Smooth muscle cell (in vitro differentiated cells): Measurements from ENCODE around the gene TOMM40L. TPM values are rescaled to one million over a fixed set of nuclear protein-coding genes. Genes with fewer than 3 reads are reported as not detected.
A peak's percentile ranks its signal among the peaks of the same experiment; 100 is the strongest.

ENCODE experiments used
- DNase-seq: peaks from one replicate; lab custom pipeline; 2025; ENCODE audit not compliant: unreplicated experiment; lab: John Stamatoyannopoulos, UW
- H2AFZ ChIP-seq: fragments of 200-600 bp; sonication (generic); 2 replicates; pipeline ENCODE4 v1.6.0; 2016; ENCODE audit warnings: antibody characterized with exemption, low read depth, mild to moderate bottlenecking
- H3F3A ChIP-seq: fragments of 200-600 bp; sonication (generic); 2 replicates; pipeline ENCODE4 v1.6.0; 2017; ENCODE audit warnings: antibody characterized with exemption, low read depth
- H3K27ac ChIP-seq: fragments of 200-600 bp; sonication (generic); 2 replicates; pipeline ENCODE4 v1.5.1; 2016; ENCODE audit warnings: low read depth, mild to moderate bottlenecking
- H3K27me3 ChIP-seq: fragments of 200-600 bp; sonication (generic); 2 replicates; pipeline ENCODE4 v1.6.1; 2016; ENCODE audit warnings: low read depth, mild to moderate bottlenecking
- H3K36me3 ChIP-seq: fragments of 200-600 bp; sonication (generic); 2 replicates; pipeline ENCODE4 v1.5.1; 2016; ENCODE audit warnings: low read depth
- H3K4me1 ChIP-seq: fragments of 200-600 bp; sonication (generic); 2 replicates; pipeline ENCODE4 v1.5.1; 2016; ENCODE audit warnings: low read depth
- H3K4me2 ChIP-seq: fragments of 200-600 bp; sonication (generic); 2 replicates; pipeline ENCODE4 v1.6.0; 2016; ENCODE audit warnings: mild to moderate bottlenecking
- H3K4me3 ChIP-seq: fragments of 200-600 bp; sonication (generic); 2 replicates; pipeline ENCODE4 v1.5.1; 2016; ENCODE audit warnings: mild to moderate bottlenecking
- H3K79me2 ChIP-seq: fragments of 200-600 bp; sonication (generic); 2 replicates; pipeline ENCODE4 v1.6.0; 2016; ENCODE audit warnings: low read depth, mild to moderate bottlenecking
- H3K9ac ChIP-seq: fragments of 200-600 bp; sonication (generic); 2 replicates; pipeline ENCODE4 v1.6.0; 2016; ENCODE audit warnings: low read depth
- H3K9me3 ChIP-seq: fragments of 200-600 bp; sonication (generic); replicated peaks from 2 replicates; pipeline ENCODE4 v1.5.1; 2016; ENCODE audit warnings: low read depth
- H4K20me1 ChIP-seq: fragments of 200-600 bp; sonication (generic); 2 replicates; pipeline ENCODE4 v1.6.0; 2016; ENCODE audit warnings: low read depth
- CTCF ChIP-seq: fragments of 200-600 bp; sonication (generic); IDR thresholded peaks from 2 replicates; pipeline ENCODE4 v1.5.1; 2017; ENCODE audit warnings: borderline replicate concordance, mild to moderate bottlenecking, antibody characterized with exemption; ENCODE audit not compliant: insufficient read depth, poor library complexity, severe bottlenecking
- WGBS: methylation state at CpG from one replicate; pipeline ENCODE4 v1.1.7; 2016; ENCODE audit warnings: low lambda C conversion rate; 5-methylcytosine and 5-hydroxymethylcytosine counted together
- polyA plus RNA-seq: library from polyadenylated mRNA; unstranded; fragments of >200 nt; fragmentation: Nextera tagmentation; extraction: Ambion mirVana; gene quantifications from 2 replicates; pipeline ENCODE4 v1.2.1, GENCODE V29; 2016
- total RNA-seq: library from RNA; depleted of rRNA; stranded (reverse); fragments of >200 nt; gene quantifications from 2 replicates; pipeline ENCODE4 v1.2.3, GENCODE V29; 2014

Gene TOMM40L
- total and polyA plus RNA-seq, 2 experiments from 2014 or later = 8.6 to 9.0 TPM

GRCh38 chr1:161177936-161178244 is 48.0 kb upstream of the TOMM40L start:
- Histone ChIP-seq H3K36me3 (no peaks in the 10 kb centered on the region), H4K20me1 (no peaks in the 10 kb centered on the region), H3F3A (no peaks in the 10 kb centered on the region), H2AFZ (peak overlapping the region; percentile 99), H3K9ac (peak overlapping the region; percentile 98), H3K4me1 (peaks cover 7% of the 10 kb centered on the region), H3K4me2 (peak overlapping the region; percentile 99), H3K27ac (peak overlapping the region; percentile 63), H3K27me3 (no peaks in the 10 kb centered on the region), H3K79me2 (peaks cover 10% of the 10 kb centered on the region), H3K4me3 (peak overlapping the region; percentile 90), H3K9me3 (no peaks in the 10 kb centered on the region)
- WGBS = 38% methylated on average over 9 of the region's 9 CpGs
- TF ChIP-seq CTCF = no peak
- no peak for DNase-seq

GRCh38 chr1:161179698-161180097 is 46.2 kb upstream of the TOMM40L start:
- peaks cover 10% of the 10 kb centered on the region for H3K79me2 ChIP-seq
- peaks cover 7% of the 10 kb centered on the region for H3K4me1 ChIP-seq
- WGBS = 87% methylated on average over 3 of the region's 3 CpGs
- H3K27ac ChIP-seq = no peak overlapping the region
- H4K20me1 ChIP-seq = no peaks in the 10 kb centered on the region
- no peak for TF ChIP-seq CTCF
- H3K9me3 ChIP-seq = no peaks in the 10 kb centered on the region
- no peak overlapping the region for H3K9ac ChIP-seq
- no peak overlapping the region for H3K4me3 ChIP-seq
- no peak overlapping the region for H3K4me2 ChIP-seq
- no peak overlapping the region for H2AFZ ChIP-seq
- H3F3A ChIP-seq = no peaks in the 10 kb centered on the region
- no peaks in the 10 kb centered on the region for H3K27me3 ChIP-seq
- no peak for DNase-seq
- H3K36me3 ChIP-seq = no peaks in the 10 kb centered on the region

- no peaks in the 10 kb centered on the region for H3K36me3 ChIP-seq
- peaks cover 7% of the 10 kb centered on the region for H3K4me1 ChIP-seq
- no peak overlapping the region for H3K4me3 ChIP-seq
- no peaks in the 10 kb centered on the region for H3K27me3 ChIP-seq
- DNase-seq = no peak
- no peak overlapping the region for H2AFZ ChIP-seq
- no peaks in the 10 kb centered on the region for H3F3A ChIP-seq
- no peaks in the 10 kb centered on the region for H3K9me3 ChIP-seq
- WGBS = 73% methylated on average over 1 of the region's 1 CpG
- H4K20me1 ChIP-seq = no peaks in the 10 kb centered on the region
- no peak overlapping the region for H3K9ac ChIP-seq
- no peak overlapping the region for H3K4me2 ChIP-seq
- peaks cover 10% of the 10 kb centered on the region for H3K79me2 ChIP-seq
- H3K27ac ChIP-seq = no peak overlapping the region
- peak; percentile 17 for TF ChIP-seq CTCF
These were observed 45.2 kb upstream of the TOMM40L start for GRCh38 chr1:161180639-161181038.

GRCh38 chr1:161182214-161182613 is 43.6 kb upstream of the TOMM40L start:
- no peak overlapping the region for H3K4me3 ChIP-seq
- no peaks in the 10 kb centered on the region for H3F3A ChIP-seq
- H3K27me3 ChIP-seq = no peaks in the 10 kb centered on the region
- no peaks in the 10 kb centered on the region for H3K4me1 ChIP-seq
- H3K79me2 ChIP-seq = no peaks in the 10 kb centered on the region
- H4K20me1 ChIP-seq = no peaks in the 10 kb centered on the region
- no peak for DNase-seq
- H3K9ac ChIP-seq = no peak overlapping the region
- H3K27ac ChIP-seq = no peak overlapping the region
- no peak overlapping the region for H3K4me2 ChIP-seq
- no peak for TF ChIP-seq CTCF
- no peak overlapping the region for H2AFZ ChIP-seq
- 92% methylated on average over 1 of the region's 1 CpG for WGBS
- no peaks in the 10 kb centered on the region for H3K36me3 ChIP-seq
- no peaks in the 10 kb centered on the region for H3K9me3 ChIP-seq
